CD8-positive, alpha-beta memory T cell (primary cell): ENCODE data around the gene CNPY4. TPM values are rescaled to one million over a fixed set of nuclear protein-coding genes. Genes with fewer than 3 reads are reported as not detected.
"Not testable (repeated sequence)": the region's sequence is repeated elsewhere in the genome, so short reads cannot be mapped to it uniquely, and the experiment has no call there.

Experiments
- CTCF ChIA-PET: fragments of 350-600 bp; sonication (Branson Sonifier 250); formaldehyde crosslinking; loops from one replicate; lab custom pipeline; 2021; ENCODE audit warnings: antibody characterized with exemption; lab: Charles Lee
- POLR2A ChIA-PET: fragments of 350-600 bp; sonication (Branson Sonifier 250); formaldehyde crosslinking; loops from one replicate; lab custom pipeline; 2021; ENCODE audit warnings: antibody characterized with exemption; lab: Charles Lee
- DNase-seq, 5 donors: peaks; one replicate each; pipeline versions ENCODE4 v3.0.0 to v3.0.0-alpha.2; 2020 to 2022; ENCODE audit warnings: mixed read lengths in 1 of 5
- H3K27ac ChIP-seq: one replicate; pipeline ENCODE4 v1.7.0; 2013; ENCODE audit warnings: low read depth, mild to moderate bottlenecking, low read length, moderate library complexity
- H3K27me3 ChIP-seq: 2 replicates; pipeline ENCODE4 v1.7.0; 2013; ENCODE audit warnings: low read length, mild to moderate bottlenecking; ENCODE audit not compliant: insufficient read depth, poor library complexity, severe bottlenecking
- H3K36me3 ChIP-seq: 2 replicates; pipeline ENCODE4 v1.7.0; 2013; ENCODE audit warnings: mild to moderate bottlenecking, low read length, moderate library complexity; ENCODE audit not compliant: insufficient read depth
- H3K4me1 ChIP-seq: 2 replicates; pipeline ENCODE4 v1.7.0; 2013; ENCODE audit warnings: mild to moderate bottlenecking, low read length, moderate library complexity; ENCODE audit not compliant: insufficient read depth
- H3K4me3 ChIP-seq: 2 replicates; pipeline ENCODE4 v1.7.0; 2013; ENCODE audit warnings: mild to moderate bottlenecking, low read length
- H3K9me3 ChIP-seq: 2 replicates; pipeline ENCODE4 v1.7.0; 2013; ENCODE audit warnings: mild to moderate bottlenecking, low read length
- H3K27ac Mint-ChIP-seq, 8 donors: one replicate each; pipeline ENCODE4 v1.8.0; 2020 to 2021; ENCODE audit warnings: mixed read lengths in 8 of 8, mild to moderate bottlenecking in 6 of 8, inconsistent platforms in 3 of 8, moderate library complexity in 3 of 8
- H3K27me3 Mint-ChIP-seq, 2 donors: one replicate each; pipeline ENCODE4 v1.8.0; 2020 to 2021; ENCODE audit warnings: mixed read lengths in 2 of 2, mild to moderate bottlenecking in 1 of 2, moderate library complexity in 1 of 2
- H3K36me3 Mint-ChIP-seq, 3 donors: one replicate each; pipeline ENCODE4 v1.8.0; 2020 to 2021; ENCODE audit warnings: mixed read lengths in 3 of 3, inconsistent platforms in 1 of 3, mild to moderate bottlenecking in 1 of 3
- H3K4me1 Mint-ChIP-seq, 3 donors: one replicate each; pipeline ENCODE4 v1.8.0; 2020 to 2021; ENCODE audit warnings: mixed read lengths in 3 of 3, inconsistent platforms in 1 of 3, mild to moderate bottlenecking in 1 of 3
- H3K4me3 Mint-ChIP-seq, 7 donors: one replicate each; pipeline ENCODE4 v1.8.0; 2020 to 2021; ENCODE audit warnings: mixed read lengths in 7 of 7, mild to moderate bottlenecking in 6 of 7, moderate library complexity in 4 of 7, inconsistent platforms in 2 of 7
- H3K9me3 Mint-ChIP-seq, 5 donors: one replicate each; pipeline ENCODE4 v1.8.0; 2020 to 2022; ENCODE audit warnings: mixed read lengths in 5 of 5, mild to moderate bottlenecking in 3 of 5, moderate library complexity in 2 of 5, inconsistent platforms in 1 of 5
- polyA plus RNA-seq: library from polyadenylated mRNA; unstranded; fragments of 300-500 nt; fragmentation: Illumina TruSeq; gene quantifications from one replicate; pipeline ENCODE4 v1.2.3, GENCODE V29; 2021
- total RNA-seq, 2 experiments: library from RNA; stranded (reverse); gene quantifications; one replicate each; pipeline ENCODE4 v1.2.3, GENCODE V29; 2021

CNPY4 gene
- total and polyA plus RNA-seq, 3 experiments from 2014 or later: 18.9 to 24.1 (median 19.0) TPM

DNA sequence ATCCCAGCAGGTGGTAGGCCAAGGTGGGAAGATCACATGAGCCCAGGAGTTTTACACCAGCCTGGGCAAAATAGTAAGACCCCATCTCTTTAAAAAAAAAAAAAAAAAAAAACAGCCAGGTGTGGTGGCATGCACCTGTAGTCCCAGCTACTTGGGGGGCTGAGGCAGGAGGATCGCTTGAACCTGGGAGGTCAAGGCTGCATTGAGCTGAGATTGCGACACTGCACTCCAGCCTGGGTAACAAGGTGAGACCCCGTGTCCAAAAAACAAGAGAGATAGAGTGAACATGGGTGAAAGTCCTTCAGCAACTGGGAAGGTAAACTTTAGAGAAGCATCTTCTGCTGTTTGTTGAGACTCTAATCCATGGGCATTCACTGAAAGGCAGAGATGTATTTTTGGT, 23.0 kb downstream of the CNPY4 start:
- ChIA-PET CTCF (interaction anchor here (1.0 to 1.6 kb wide), 2 partner anchors 10 to 14 kb away, joined by 4 to 6 read pairs; no protein-coding TSS in a partner anchor), POLR2A (interaction anchor here (0.5 to 0.7 kb wide), 2 partner anchors 16 to 286 kb away, joined by 3 to 9 read pairs; partner anchors contain the start of genes TRAPPC14 and ZCWPW1)
- Histone ChIP-seq H3K27me3 (no peaks in the 10 kb centered on the region), H3K9me3 (no peaks in the 10 kb centered on the region), H3K36me3 (no peaks in the 10 kb centered on the region), H3K27ac (no peak overlapping the region), H3K4me3 (no peak overlapping the region), H3K4me1 (no peaks in the 10 kb centered on the region)
- Mint-ChIP-seq H3K9me3 (no peaks in the 10 kb centered on the region), H3K27me3 (peaks cover 0 to 11% of the 10 kb centered on the region in 2 donors), H3K27ac (no peak overlapping the region), H3K36me3 (peaks cover 0 to 2% (median 0%) of the 10 kb centered on the region in 3 donors), H3K4me3 (no peak overlapping the region), H3K4me1 (peaks cover 0 to 4% (median 4%) of the 10 kb centered on the region in 3 donors)
- no peak for DNase-seq

DNA sequence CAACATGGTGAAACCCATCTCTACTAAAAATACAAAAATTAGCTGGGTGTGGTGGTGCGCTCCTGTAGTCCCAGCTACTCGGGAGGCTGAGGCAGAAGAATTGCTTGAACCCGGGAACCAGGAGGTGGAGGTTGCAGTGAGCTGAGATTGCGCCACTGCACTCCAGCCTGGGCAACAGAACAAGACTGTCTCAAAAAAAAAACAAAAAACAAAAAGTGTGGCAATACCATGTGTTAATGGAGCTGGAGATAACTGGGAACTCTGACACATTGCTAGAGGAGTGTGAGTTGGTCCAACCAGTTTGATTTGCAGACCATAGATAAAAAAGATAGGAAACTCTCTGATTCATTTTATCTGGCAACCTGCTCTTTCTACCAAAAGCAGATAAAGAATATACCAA, 26.9 kb downstream of the CNPY4 start:
- CTCF ChIA-PET: interaction anchor here (0.8 to 1.4 kb wide), 2 partner anchors 40 to 44 kb away, joined by 3 to 4 read pairs; no protein-coding TSS in a partner anchor
- not testable (repeated sequence) for H3K36me3 ChIP-seq, H3K27ac ChIP-seq, DNase-seq, H3K9me3 Mint-ChIP-seq, H3K27me3 Mint-ChIP-seq, H3K27ac Mint-ChIP-seq, H3K4me3 Mint-ChIP-seq, H3K9me3 ChIP-seq, H3K4me3 ChIP-seq, H3K27me3 ChIP-seq
- H3K36me3 Mint-ChIP-seq: peaks cover 0 to 17% (median 6%) of the 10 kb centered on the region in 3 donors
- peaks cover 16% of the 10 kb centered on the region for H3K4me1 ChIP-seq
- H3K4me1 Mint-ChIP-seq: peaks cover 19 to 26% (median 22%) of the 10 kb centered on the region in 3 donors
- POLR2A ChIA-PET: interaction anchor here (0.7 kb wide), 1 partner anchor 31 kb away, joined by 3 read pairs; the partner anchor contains the start of gene GPC2

DNA sequence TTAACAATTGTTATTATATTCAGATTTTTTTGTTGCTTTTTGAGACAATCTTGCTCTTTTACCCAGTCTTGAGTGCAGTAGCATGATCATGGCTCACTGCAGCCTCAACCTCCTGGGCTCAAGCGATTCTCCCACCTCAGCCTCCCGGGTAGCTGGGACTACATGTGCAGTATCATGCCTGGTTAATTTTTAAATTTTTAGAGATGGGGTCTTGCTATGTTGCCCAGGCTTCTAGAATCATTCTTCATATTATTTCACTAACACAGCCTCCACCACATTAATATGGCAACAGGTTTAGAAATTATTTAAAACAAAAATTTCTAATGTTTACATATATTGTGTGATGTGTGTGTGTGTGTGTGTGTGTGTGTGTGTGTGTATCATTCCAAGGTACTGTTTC, 27.8 kb downstream of the CNPY4 start:
- peak overlapping the region in 2 of 8 donors; percentile 58 to 85 for H3K27ac Mint-ChIP-seq
- peaks cover 0 to 24% (median 8%) of the 10 kb centered on the region in 3 donors for H3K36me3 Mint-ChIP-seq
- no peak for DNase-seq
- Histone ChIP-seq H3K9me3 (no peaks in the 10 kb centered on the region), H3K36me3 (no peaks in the 10 kb centered on the region), H3K4me1 (peaks cover 23% of the 10 kb centered on the region), H3K27ac (no peak overlapping the region), H3K27me3 (no peaks in the 10 kb centered on the region), H3K4me3 (no peak overlapping the region)
- no peaks in the 10 kb centered on the region for H3K9me3 Mint-ChIP-seq
- H3K27me3 Mint-ChIP-seq: no peaks in the 10 kb centered on the region
- POLR2A ChIA-PET: interaction anchor here (0.7 to 2.6 kb wide), 2 partner anchors 11 to 97 kb away, joined by 5 to 23 read pairs; partner anchors contain the start of gene TRAPPC14
- CTCF ChIA-PET: interaction anchor here (1.4 to 2.9 kb wide), 4 partner anchors 11 to 71 kb away, joined by 3 to 23 read pairs (median 4); no protein-coding TSS in a partner anchor
- H3K4me1 Mint-ChIP-seq: peaks cover 23 to 34% (median 29%) of the 10 kb centered on the region in 3 donors
- H3K4me3 Mint-ChIP-seq: peak overlapping the region in 1 of 7 donors; percentile 78

DNA sequence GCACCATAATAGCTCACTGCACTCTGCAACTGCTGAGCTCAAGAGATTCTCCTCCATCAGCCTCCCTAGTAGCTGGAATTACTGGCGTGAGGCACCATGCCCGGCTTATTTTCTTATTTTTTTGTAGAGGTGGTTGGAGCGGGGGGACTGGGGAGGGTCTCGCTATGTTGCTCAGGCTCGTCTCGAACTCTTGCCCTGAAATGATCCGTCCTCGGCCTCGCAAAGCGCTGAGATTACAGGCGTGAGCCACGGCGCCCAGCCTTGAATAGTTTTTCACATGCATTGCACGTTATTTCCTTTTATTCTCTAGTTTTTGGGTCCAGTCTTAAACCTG, 28.8 kb downstream of the CNPY4 start:
- Histone ChIP-seq H3K9me3 (no peaks in the 10 kb centered on the region), H3K27ac (peak overlapping the region; percentile 87), H3K36me3 (no peaks in the 10 kb centered on the region), H3K27me3 (no peaks in the 10 kb centered on the region), H3K4me3 (peak overlapping the region; percentile 83), H3K4me1 (peaks cover 29% of the 10 kb centered on the region)
- no peaks in the 10 kb centered on the region for H3K27me3 Mint-ChIP-seq
- ChIA-PET CTCF (interaction anchor here (0.6 to 2.9 kb wide), 9 partner anchors 11 to 70 kb away, joined by 3 to 23 read pairs (median 3); partner anchors contain the start of genes GPC2, STAG3 and TRAPPC14), POLR2A (interaction anchor here (0.6 to 2.6 kb wide), 12 partner anchors 8 to 524 kb away, joined by 3 to 23 read pairs (median 5); partner anchors contain the start of genes GAL3ST4, GPC2, MBLAC1 and STAG3)
- H3K4me1 Mint-ChIP-seq: peaks cover 27 to 39% (median 37%) of the 10 kb centered on the region in 3 donors
- peaks cover 0 to 33% (median 13%) of the 10 kb centered on the region in 3 donors for H3K36me3 Mint-ChIP-seq
- peak overlapping the region; percentile 82 to 99 (median 95) for H3K4me3 Mint-ChIP-seq
- peak overlapping the region; percentile 85 to 99 (median 96) for H3K27ac Mint-ChIP-seq
- DNase-seq: no peak
- no peaks in the 10 kb centered on the region for H3K9me3 Mint-ChIP-seq

DNA sequence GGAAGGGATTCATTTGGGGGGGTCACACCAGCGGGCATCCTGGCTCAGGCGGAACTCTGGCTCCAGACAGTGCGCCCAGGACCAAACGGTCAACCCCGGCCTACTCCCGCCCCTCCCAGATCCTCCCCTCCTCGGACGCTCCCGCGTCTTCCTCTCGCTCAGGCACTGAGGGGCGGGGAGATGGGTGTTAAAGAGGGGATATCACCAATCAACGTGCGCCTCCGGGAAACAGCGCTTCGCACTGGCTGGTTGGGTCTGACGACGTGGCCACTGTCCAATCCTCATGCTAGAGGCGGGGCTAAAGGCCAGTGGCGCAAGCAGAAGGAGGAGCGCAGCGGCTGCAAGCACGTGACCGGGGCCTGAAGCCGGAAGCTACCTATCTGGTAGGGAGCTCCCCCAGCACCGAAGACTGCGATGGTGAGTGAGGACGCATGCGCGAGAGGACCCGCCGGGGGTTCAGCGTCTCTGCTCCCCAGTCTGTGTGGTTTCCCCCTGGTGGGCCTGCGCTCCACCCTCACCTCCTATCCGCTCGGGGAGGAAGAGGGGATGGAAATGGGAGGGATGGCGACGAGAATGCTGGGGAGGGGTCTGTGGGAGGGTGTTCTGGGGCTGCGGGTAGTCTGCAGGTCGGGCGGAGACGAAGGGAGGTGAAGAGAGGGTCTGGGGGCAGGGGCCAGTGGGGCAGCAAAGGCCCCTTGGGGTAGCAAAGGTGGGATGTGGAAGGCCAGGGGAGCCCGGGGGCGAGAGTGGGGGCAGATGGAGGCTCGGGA, 29.3 kb downstream of the CNPY4 start, which contains the start of gene LAMTOR4:
TSS of gene LAMTOR4 (plus strand) at position 360 of the 770 bp plus-strand sequence. CDS start at position 415, 55 bp downstream.
- peak within 1 kb of the TSS; percentile 87 for H3K27ac ChIP-seq
- peak; percentile 97 to 99 (median 98) for DNase-seq
- H3K27ac Mint-ChIP-seq: peak within 1 kb of the TSS; percentile 85 to 99 (median 96)
- ChIA-PET POLR2A (interaction anchor here (0.6 to 2.6 kb wide), 14 partner anchors 9 to 726 kb away, joined by 3 to 23 read pairs (median 4); partner anchors contain the start of genes FBXO24, GAL3ST4, GPC2 and LRCH4), CTCF (interaction anchor here (0.6 to 2.9 kb wide), 8 partner anchors 10 to 69 kb away, joined by 3 to 23 read pairs (median 4); partner anchors contain the start of genes GPC2, STAG3 and TRAPPC14)
- no peaks in the 10 kb centered on the region for H3K27me3 ChIP-seq
- peaks cover 27 to 44% (median 43%) of the 10 kb centered on the region in 3 donors for H3K4me1 Mint-ChIP-seq
- H3K4me1 ChIP-seq: peaks cover 29% of the 10 kb centered on the region
- H3K4me3 Mint-ChIP-seq: peak within 1 kb of the TSS; percentile 82 to 99 (median 95)
- H3K4me3 ChIP-seq: peak within 1 kb of the TSS; percentile 83
- no peaks in the 10 kb centered on the region for H3K27me3 Mint-ChIP-seq
- no peaks in the 10 kb centered on the region for H3K36me3 ChIP-seq
- no peaks in the 10 kb centered on the region for H3K9me3 Mint-ChIP-seq
- no peaks in the 10 kb centered on the region for H3K9me3 ChIP-seq
- peaks cover 0 to 38% (median 13%) of the 10 kb centered on the region in 3 donors for H3K36me3 Mint-ChIP-seq

DNA sequence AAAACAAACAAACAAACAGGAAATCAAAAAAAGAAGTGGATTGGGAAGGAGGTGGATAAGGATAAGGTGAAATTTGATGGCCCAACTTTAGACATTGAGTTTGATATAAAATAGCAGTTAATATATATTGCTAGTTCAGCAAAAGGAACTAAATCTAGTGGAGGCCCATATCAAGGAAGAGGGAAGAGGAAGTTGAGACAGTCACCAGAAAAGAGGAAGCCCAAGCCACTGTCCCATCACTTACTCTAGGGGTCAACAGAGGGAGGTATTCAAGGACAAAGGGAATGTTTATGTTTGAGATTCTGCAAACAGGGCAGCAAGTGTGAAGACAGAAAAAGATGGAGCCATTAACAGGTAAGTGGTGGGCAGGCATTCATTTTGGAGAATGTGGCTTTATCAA, 33.0 kb downstream of the CNPY4 start:
- H3K9me3 ChIP-seq: no peaks in the 10 kb centered on the region
- H3K4me1 Mint-ChIP-seq: peaks cover 44 to 80% (median 69%) of the 10 kb centered on the region in 3 donors
- H3K4me1 ChIP-seq: peaks cover 49% of the 10 kb centered on the region
- H3K27ac ChIP-seq: no peak overlapping the region
- ChIA-PET POLR2A (interaction anchor here (0.5 to 1.1 kb wide), 2 partner anchors 23 to 67 kb away, joined by 3 read pairs; no protein-coding TSS in a partner anchor), CTCF (no interaction called here)
- H3K27me3 ChIP-seq: no peaks in the 10 kb centered on the region
- no peaks in the 10 kb centered on the region for H3K9me3 Mint-ChIP-seq
- peaks cover 0 to 72% (median 13%) of the 10 kb centered on the region in 3 donors for H3K36me3 Mint-ChIP-seq
- peak overlapping the region in 2 of 7 donors; percentile 13 to 15 for H3K4me3 Mint-ChIP-seq
- no peak overlapping the region for H3K4me3 ChIP-seq
- H3K27me3 Mint-ChIP-seq: no peaks in the 10 kb centered on the region
- no peak for DNase-seq
- peaks cover 13% of the 10 kb centered on the region for H3K36me3 ChIP-seq
- H3K27ac Mint-ChIP-seq: peak overlapping the region in 7 of 8 donors; percentile 13 to 81 (median 75)

DNA sequence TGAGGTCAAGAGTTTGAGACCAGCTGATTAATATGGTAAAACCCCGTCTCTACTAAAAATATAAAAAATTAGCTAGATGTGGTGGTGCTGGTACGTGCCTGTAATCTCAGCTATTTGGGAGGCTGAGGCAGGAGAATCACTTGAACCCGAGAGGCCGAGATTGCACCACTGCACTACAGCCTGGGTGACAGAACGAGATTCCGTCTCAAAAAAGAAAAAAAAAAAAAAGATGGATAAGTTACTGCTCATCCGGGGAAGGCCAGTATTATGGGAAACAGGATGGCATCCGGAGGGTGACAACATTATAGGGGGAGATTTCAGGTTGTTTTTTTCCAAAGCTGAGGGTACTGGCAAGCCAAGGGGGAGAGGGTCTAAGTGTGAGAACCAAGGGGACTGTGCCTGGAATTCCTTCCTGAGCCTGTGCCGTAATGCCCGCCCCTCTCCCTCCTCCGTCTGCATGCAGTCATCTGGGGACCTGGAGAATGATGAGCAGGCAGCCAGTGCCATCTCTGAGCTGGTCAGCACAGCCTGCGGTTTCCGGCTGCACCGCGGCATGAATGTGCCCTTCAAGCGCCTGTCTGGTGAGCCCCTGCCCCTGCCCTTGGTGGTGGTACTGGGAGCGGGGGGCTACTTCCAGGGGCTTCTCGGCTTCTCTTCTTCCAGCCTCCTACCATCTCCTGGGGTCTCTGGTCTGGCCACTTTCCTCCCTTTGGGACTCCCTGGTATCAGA, 33.7 kb downstream of the CNPY4 start:
- Mint-ChIP-seq H3K4me1 (peaks cover 48 to 81% (median 73%) of the 10 kb centered on the region in 3 donors), H3K27ac (peak overlapping the region in 4 of 8 donors; percentile 13 to 79 (median 42)), H3K4me3 (peak overlapping the region in 1 of 7 donors; percentile 77), H3K27me3 (no peaks in the 10 kb centered on the region), H3K36me3 (peaks cover 0 to 76% (median 13%) of the 10 kb centered on the region in 3 donors), H3K9me3 (no peaks in the 10 kb centered on the region)
- ChIA-PET CTCF (no interaction called here), POLR2A (interaction anchor here (1.0 kb wide), 1 partner anchor 10 kb away, joined by 3 read pairs; no protein-coding TSS in a partner anchor)
- no peak overlapping the region for H3K27ac ChIP-seq
- DNase-seq: no peak
- H3K4me3 ChIP-seq: no peak overlapping the region
- H3K4me1 ChIP-seq: peaks cover 51% of the 10 kb centered on the region
- H3K27me3 ChIP-seq: no peaks in the 10 kb centered on the region
- peaks cover 13% of the 10 kb centered on the region for H3K36me3 ChIP-seq
- no peaks in the 10 kb centered on the region for H3K9me3 ChIP-seq
